ENCODE measurements around the gene ROR1. TPM values are rescaled to one million over a fixed set of nuclear protein-coding genes. Genes with fewer than 3 reads are reported as not detected.

The ROR1 gene
- total and polyA plus RNA-seq, 10 of the 15 experiments (the other 5 are each of a cell fraction or from before 2014, with no cell fraction given), result 0.02 to 0.08 (median 0.05) TPM; not detected in 6

GRCh38 chr1:63901094-63901493, 127.3 kb downstream of the ROR1 start:
- no peak overlapping the region for H2AFZ ChIP-seq (ENCODE audit: control insufficient read depth, low read depth, low read length)
- no peak overlapping the region for H3K4me3 ChIP-seq
- no peaks in the 10 kb centered on the region for H3K79me2 ChIP-seq (ENCODE audit: control insufficient read depth, insufficient read depth, low read length)
- no peaks in the 10 kb centered on the region for H3K36me3 ChIP-seq (ENCODE audit: control insufficient read depth in 2 of 2, insufficient read depth in 2 of 2, low read length in 1 of 2)
- no peak overlapping the region for H3K27ac ChIP-seq (ENCODE audit: control insufficient read depth, insufficient read depth)
- 61% methylated on average over 6 of the region's 6 CpGs for WGBS (ENCODE audit: insufficient coverage, insufficient replicate concordance, low lambda C conversion rate, missing lambda C conversion rate)
- H3K9me3 ChIP-seq (replicated peaks; ENCODE audit: control insufficient read depth, insufficient read depth, low read length), result no peaks in the 10 kb centered on the region
- DNase-seq (ENCODE audit: low read depth, low spot score) (no peak), FAIRE-seq (no peak), ATAC-seq (no peak)
- H3K4me2 ChIP-seq (ENCODE audit: control insufficient read depth, insufficient read depth), result no peak overlapping the region
- TF ChIP-seq YY1 (IDR thresholded peaks at IDR 0.05; ENCODE audit: low read depth, low read length) (no peak), FOXK2 (IDR thresholded peaks at IDR 0.05) (no peak), HDAC6 (IDR thresholded peaks at IDR 0.05; ENCODE audit: unreplicated experiment) (no peak), TCF3 (IDR thresholded peaks at IDR 0.05; ENCODE audit: borderline replicate concordance, insufficient read depth, low read depth, low read length) (no peak), RAD51 (IDR thresholded peaks at IDR 0.05) (no peak), SMAD1 (IDR thresholded peaks at IDR 0.05; ENCODE audit: low read depth, partially characterized antibody) (no peak), MEF2B (IDR thresholded peaks at IDR 0.05; ENCODE audit: partially characterized antibody, poor library complexity, severe bottlenecking) (no peak)
- no TSS peak for BruUV-seq (replicated peaks)
- no peaks in the 10 kb centered on the region for H4K20me1 ChIP-seq (ENCODE audit: control insufficient read depth, insufficient read depth)
- ChIA-PET RAD21 (ENCODE audit: unreplicated experiment) (interaction anchor here (2.1 kb wide), 1 partner anchor 210 kb away, joined by 5 read pairs; no protein-coding TSS in a partner anchor), CTCF (interaction anchor here (1.3 kb wide), 1 partner anchor 209 kb away, joined by 8 read pairs; no protein-coding TSS in a partner anchor), SMC1A (ENCODE audit: uncharacterized antibody, unreplicated experiment) (interaction anchor here (0.7 to 1.3 kb wide), 3 partner anchors 14 to 248 kb away, joined by 3 to 4 read pairs (median 4); no protein-coding TSS in a partner anchor), POLR2A (no interaction called here)
- intact Hi-C loops (cut with micrococcal nuclease; ENCODE audit: unreplicated experiment) (no loop called here), in situ Hi-C loops (cut with MboI) (no loop called here)
- H3K27me3 ChIP-seq (replicated peaks in 1 of 2; ENCODE audit: control insufficient read depth in 2 of 2, insufficient read depth in 2 of 2, low read length in 1 of 2), result no peaks in the 10 kb centered on the region
- no peaks in the 10 kb centered on the region for H3K4me1 ChIP-seq (ENCODE audit: control insufficient read depth, insufficient read depth, low read length)
- H3K9ac ChIP-seq (ENCODE audit: control insufficient read depth, insufficient read depth, low read length), result no peak overlapping the region
